K562 (cell line): Measurements from ENCODE around the gene SLCO2B1. TPM values are rescaled to one million over a fixed set of nuclear protein-coding genes. Genes with fewer than 3 reads are reported as not detected.

Experiments used
- ARID1B ChIP-seq: fragments of 450-650 bp; IDR thresholded peaks from 2 replicates; pipeline ENCODE4 v1.6.1; 2016; ENCODE audit warnings: antibody characterized with exemption, mild to moderate bottlenecking, inconsistent platforms
- CCNT2 ChIP-seq: IDR thresholded peaks from 2 replicates; pipeline ENCODE4 v1.6.1; 2011; ENCODE audit warnings: borderline replicate concordance, low read depth, mild to moderate bottlenecking, moderate library complexity, mixed read lengths, low read length; ENCODE audit not compliant: insufficient read length; ENCODE audit errors: extremely low read depth
- CEBPB ChIP-seq: fragments of 450-650 bp; IDR thresholded peaks from 2 replicates; pipeline ENCODE4 v1.6.1; 2016; ENCODE audit warnings: missing genetic modification characterization, missing compliant biosample characterization
- ELK1 ChIP-seq: sonication (generic); formaldehyde crosslinking; IDR thresholded peaks from 2 replicates; pipeline ENCODE4 v1.8.1; 2022; ENCODE audit warnings: missing genetic modification reagents
- FOXA3 ChIP-seq, 2 experiments: fragments of 450-650 bp in 1 of 2; sonication (generic) in 1 of 2; formaldehyde crosslinking; IDR thresholded peaks in 1 of 2; conservative IDR thresholded peaks in 1 of 2; 2 replicates each; pipeline versions ENCODE4 v1.4.0 to v1.8.0; 2020 to 2022; ENCODE audit warnings: mild to moderate bottlenecking in 2 of 2, missing genetic modification reagents in 1 of 2
- FOXJ2 ChIP-seq: fragments of 200-800 bp; sonication (Bioruptor generic); IDR thresholded peaks from 2 replicates; pipeline ENCODE4 v1.6.1; 2016; ENCODE audit warnings: missing genetic modification characterization, missing compliant biosample characterization
- HMG20A ChIP-seq: fragments of 450-650 bp; formaldehyde crosslinking; conservative IDR thresholded peaks from 2 replicates; pipeline ENCODE4 v1.4.0; 2020; ENCODE audit warnings: mild to moderate bottlenecking, mixed read lengths
- HNRNPK ChIP-seq: fragments of 200-400 bp; formaldehyde crosslinking; IDR thresholded peaks from one replicate; pipeline ENCODE4 v1.6.1; 2018; ENCODE audit warnings: mild to moderate bottlenecking, low read depth, low read length; ENCODE audit not compliant: poor library complexity, severe bottlenecking
- MBD2 ChIP-seq: sonication (generic); IDR thresholded peaks from 2 replicates; pipeline ENCODE4 v1.6.1; 2016; ENCODE audit warnings: low read depth, borderline replicate concordance
- MEF2D ChIP-seq: conservative IDR thresholded peaks from 2 replicates; pipeline ENCODE4 v1.6.1; 2016; ENCODE audit warnings: low read depth, missing genetic modification characterization, missing compliant biosample characterization
- MLLT1 ChIP-seq, 2 experiments: fragments of 450-650 bp; IDR thresholded peaks; 2 replicates each; pipeline ENCODE4 v1.6.1; 2016
- NFIX ChIP-seq: fragments of 250-450 bp; sonication (Bioruptor Pico); IDR thresholded peaks from 2 replicates; pipeline ENCODE4 v1.4.0; 2020; ENCODE audit warnings: low read depth, mild to moderate bottlenecking, moderate library complexity
- PTBP1 ChIP-seq: fragments of 200-400 bp; formaldehyde crosslinking; IDR thresholded peaks from 2 replicates; pipeline ENCODE4 v1.6.1; 2017; ENCODE audit warnings: low read depth, low read length
- RHOXF2B ChIP-seq: fragments of 250-450 bp; sonication (Bioruptor Pico); conservative IDR thresholded peaks from 2 replicates; pipeline ENCODE4 v1.5.1; 2021
- SLC30A9 ChIP-seq: fragments of 250-450 bp; sonication (Bioruptor Pico); IDR thresholded peaks from 2 replicates; pipeline ENCODE4 v1.8.0; 2022; ENCODE audit warnings: mild to moderate bottlenecking, moderate library complexity
- TEAD2 ChIP-seq: fragments of 450-650 bp; IDR thresholded peaks from 2 replicates; pipeline ENCODE4 v1.6.1; 2016; ENCODE audit warnings: missing genetic modification characterization, control low read depth, missing compliant biosample characterization
- TFAM ChIP-seq: fragments of 250-450 bp; sonication (Bioruptor Pico); conservative IDR thresholded peaks from 2 replicates; pipeline ENCODE4 v1.5.0; 2021; ENCODE audit warnings: mild to moderate bottlenecking, moderate library complexity
- TRIM28 ChIP-seq: fragments of 450-650 bp; IDR thresholded peaks from 2 replicates; pipeline ENCODE4 v1.6.1; 2017
- ZBTB49 ChIP-seq: sonication (generic); formaldehyde crosslinking; IDR thresholded peaks from 2 replicates; pipeline ENCODE4 v1.8.0; 2022; ENCODE audit warnings: missing genetic modification reagents, mild to moderate bottlenecking, borderline replicate concordance
- ZNF174 ChIP-seq: fragments of 250-450 bp; sonication (Bioruptor Pico); IDR thresholded peaks from 2 replicates; pipeline ENCODE4 v1.4.0; 2020; ENCODE audit warnings: mild to moderate bottlenecking
- ZNF518B ChIP-seq: fragments of 250-450 bp; sonication (Bioruptor Pico); IDR thresholded peaks from 2 replicates; pipeline ENCODE4 v1.5.0; 2021; ENCODE audit warnings: mild to moderate bottlenecking, moderate library complexity
- polyA plus RNA-seq, 8 experiments: library from polyadenylated mRNA; depleted of rRNA in 4 of 8; stranded (reverse) in 5 of 8; unstranded in 3 of 8; fragments of >200 nt; fragmentation: Nextera tagmentation in 2 of 8; fragmentation: Illumina TruSeq in 1 of 8; extraction: Ambion mirVana in 2 of 8; extraction: Trizol in 1 of 8; gene quantifications; 2 replicates each; pipeline versions ENCODE4 v1.2.1 to v1.2.3, GENCODE V29; 2011 to 2014; ENCODE audit warnings: inconsistent platforms in 1 of 8, missing spikeins in 1 of 8
- total RNA-seq, 7 experiments: library from RNA; depleted of rRNA in 6 of 7; stranded (reverse); fragments of >200 nt in 6 of 7; fragmentation: Illumina TruSeq in 2 of 7; extraction: Trizol in 2 of 7; gene quantifications; 2 replicates each; pipeline versions ENCODE4 v1.2.1 to v1.2.3, GENCODE V29; 2011 to 2021; ENCODE audit warnings: low replicate concordance in 1 of 7

The SLCO2B1 gene
- total and polyA plus RNA-seq, 9 of the 15 experiments (the other 6 are each of a cell fraction or from before 2014, with no cell fraction given) = 0.70 to 14.7 (median 7.6) TPM

- TF ChIP-seq ZNF518B (CRISPR knock-in tag) (no peak), SLC30A9 (CRISPR knock-in tag) (no peak), MBD2 (0 out of 2 replicates have a peak, but pooled peaks have one; percentile 40), HNRNPK (no peak), ZNF174 (CRISPR knock-in tag) (no peak), TFAM (no peak), ARID1B (peak; percentile 97), PTBP1 (no peak), HMG20A (CRISPR knock-in tag) (no peak), ELK1 (no peak), TRIM28 (peak; percentile 35; the same call in 1 of the 2 replicates), FOXJ2 (tag) (no peak), FOXA3 (CRISPR knock-in tag; conservative IDR thresholded peaks at IDR 0.05 in 1 of 2, IDR thresholded peaks at IDR 0.05 in 1 of 2) (no peak), CEBPB (tag) (no peak), ZBTB49 (CRISPR knock-in tag) (no peak), MLLT1 (IDR thresholded peaks at IDR 0.05) (peak; percentile 80 to 81), TEAD2 (tag) (no peak), NFIX (CRISPR knock-in tag) (no peak), CCNT2 (peak; percentile 88), MEF2D (peak; percentile 58; the same call in 1 of the 2 replicates), RHOXF2B (CRISPR knock-in tag) (no peak)
Measured at GRCh38 chr11:75103380-75104026, 47.4 kb upstream of the SLCO2B1 start (continued).
